WTC11 (cell line): ENCODE measurements around the gene OPTC. TPM values are rescaled to one million over a fixed set of nuclear protein-coding genes. Genes with fewer than 3 reads are reported as not detected.
A peak's percentile ranks its signal among the peaks of the same experiment; 100 is the strongest.

Experiments
- ATAC-seq: fragments of 200-7000 bp; cut with Tn5 transposase; 2 replicates; pipeline ENCODE4 v1.10.0; 2021; ENCODE audit warnings: mild to moderate bottlenecking, moderate library complexity
- CTCF ChIA-PET: fragments of 300-600 bp; sonication (Branson Sonifier 250); formaldehyde crosslinking; loops from one replicate; lab custom pipeline; 2021; ENCODE audit warnings: antibody characterized with exemption; lab: Charles Lee
- POLR2A ChIA-PET: fragments of 350-600 bp; sonication (Branson Sonifier 250); formaldehyde crosslinking; loops from one replicate; lab custom pipeline; 2021; ENCODE audit warnings: antibody characterized with exemption; lab: Charles Lee
- DNase-seq: peaks from one replicate; pipeline ENCODE4 v3.0.0; 2021; ENCODE audit warnings: low spot score
- H3K27ac Mint-ChIP-seq: 2 replicates; pipeline ENCODE4 v1.8.0; 2021; ENCODE audit warnings: mixed read lengths
- H3K27me3 Mint-ChIP-seq: 2 replicates; pipeline ENCODE4 v1.8.0; 2021; ENCODE audit warnings: low read depth, mild to moderate bottlenecking, moderate library complexity, mixed read lengths
- H3K36me3 Mint-ChIP-seq: 2 replicates; pipeline ENCODE4 v1.8.0; 2021; ENCODE audit warnings: mixed read lengths
- H3K4me1 Mint-ChIP-seq: 2 replicates; pipeline ENCODE4 v1.8.0; 2022; ENCODE audit warnings: mixed read lengths
- H3K4me3 Mint-ChIP-seq: 2 replicates; pipeline ENCODE4 v1.8.0; 2021; ENCODE audit warnings: mild to moderate bottlenecking, moderate library complexity, mixed read lengths
- H3K9me3 Mint-ChIP-seq: 2 replicates; pipeline ENCODE4 v1.8.0; 2021; ENCODE audit warnings: mixed read lengths
- ATF6 ChIP-seq: sonication (generic); formaldehyde crosslinking; IDR thresholded peaks from 2 replicates; pipeline ENCODE4 v1.8.1; 2023; ENCODE audit warnings: mild to moderate bottlenecking, missing genetic modification reagents
- E2F1 ChIP-seq: sonication (generic); formaldehyde crosslinking; IDR thresholded peaks from 2 replicates; pipeline ENCODE4 v1.8.0; 2022; ENCODE audit warnings: mild to moderate bottlenecking, missing genetic modification reagents
- ESRRA ChIP-seq: sonication (generic); formaldehyde crosslinking; IDR thresholded peaks from 2 replicates; pipeline ENCODE4 v1.8.1; 2022; ENCODE audit warnings: mild to moderate bottlenecking, missing genetic modification reagents, borderline replicate concordance
- FOXJ3 ChIP-seq: sonication (generic); formaldehyde crosslinking; IDR thresholded peaks from 2 replicates; pipeline ENCODE4 v1.9.0; 2021; ENCODE audit warnings: missing genetic modification reagents, mild to moderate bottlenecking, borderline replicate concordance
- FOXP4 ChIP-seq: sonication (generic); formaldehyde crosslinking; IDR thresholded peaks from 2 replicates; pipeline ENCODE4 v1.8.0; 2022; ENCODE audit warnings: mild to moderate bottlenecking, missing genetic modification reagents
- IRF1 ChIP-seq: sonication (generic); formaldehyde crosslinking; IDR thresholded peaks from 2 replicates; pipeline ENCODE4 v1.8.0; 2023; ENCODE audit warnings: missing genetic modification reagents
- IRF2 ChIP-seq: sonication (generic); formaldehyde crosslinking; IDR thresholded peaks from 2 replicates; pipeline ENCODE4 v1.8.0; 2022; ENCODE audit warnings: low read depth, missing genetic modification reagents, borderline replicate concordance
- KAT7 ChIP-seq: sonication (generic); formaldehyde crosslinking; IDR thresholded peaks from 2 replicates; pipeline ENCODE4 v1.8.1; 2023; ENCODE audit warnings: missing genetic modification reagents, mild to moderate bottlenecking, borderline replicate concordance
- NR3C1 ChIP-seq: sonication (generic); formaldehyde crosslinking; conservative IDR thresholded peaks from 2 replicates; pipeline ENCODE4 v1.8.1; 2023; ENCODE audit warnings: low read depth, mild to moderate bottlenecking, missing genetic modification reagents
- RELA ChIP-seq: sonication (generic); formaldehyde crosslinking; IDR thresholded peaks from 2 replicates; pipeline ENCODE4 v1.8.1; 2022; ENCODE audit warnings: missing genetic modification reagents, mild to moderate bottlenecking, borderline replicate concordance
- SP1 ChIP-seq: sonication (generic); formaldehyde crosslinking; conservative IDR thresholded peaks from 2 replicates; pipeline ENCODE4 v1.8.1; 2022; ENCODE audit warnings: missing genetic modification reagents
- STAT6 ChIP-seq: sonication (generic); formaldehyde crosslinking; conservative IDR thresholded peaks from 2 replicates; pipeline ENCODE4 v1.8.1; 2023; ENCODE audit warnings: mild to moderate bottlenecking, low read depth, missing genetic modification reagents, moderate library complexity
- TEAD4 ChIP-seq: sonication (generic); formaldehyde crosslinking; IDR thresholded peaks from 2 replicates; pipeline ENCODE4 v1.8.0; 2022; ENCODE audit warnings: mild to moderate bottlenecking, missing genetic modification reagents
- ZBTB21 ChIP-seq: sonication (generic); formaldehyde crosslinking; IDR thresholded peaks from 2 replicates; pipeline ENCODE4 v1.8.1; 2023; ENCODE audit warnings: mild to moderate bottlenecking, missing genetic modification reagents, borderline replicate concordance
- ZNF281 ChIP-seq: sonication (generic); formaldehyde crosslinking; IDR thresholded peaks from 2 replicates; pipeline ENCODE4 v1.8.0; 2023; ENCODE audit warnings: mild to moderate bottlenecking, missing genetic modification reagents
- ZNF423 ChIP-seq: fragments of 250-450 bp; sonication (Bioruptor Pico); IDR thresholded peaks from 2 replicates; pipeline ENCODE4 v2.1.2; 2022; ENCODE audit warnings: mild to moderate bottlenecking, moderate library complexity
- ZNF512 ChIP-seq: sonication (generic); formaldehyde crosslinking; IDR thresholded peaks from 2 replicates; pipeline ENCODE4 v1.8.1; 2022; ENCODE audit warnings: missing genetic modification reagents, borderline replicate concordance
- total RNA-seq: library from RNA; stranded (reverse); gene quantifications from 3 replicates; pipeline ENCODE4 v1.2.3, GENCODE V29; 2021

OPTC gene
- total RNA-seq, 1 experiment from 2014 or later: 0.55 TPM

- CTCF ChIA-PET: interaction anchor here (1.7 to 2.2 kb wide), 2 partner anchors 31 to 42 kb away, joined by 4 to 8 read pairs; no protein-coding TSS in a partner anchor
- H3K27ac Mint-ChIP-seq: peak overlapping the region; percentile 15
- no peak for DNase-seq
- no peak for TF ChIP-seq ESRRA
- TF ChIP-seq NR3C1: no peak
- no peak for TF ChIP-seq ZNF423 (CRISPR knock-in tag)
- TF ChIP-seq KAT7: no peak
- no peak for TF ChIP-seq ATF6 (CRISPR knock-in tag)
- TF ChIP-seq SP1 (CRISPR knock-in tag): no peak
- no peak for TF ChIP-seq TEAD4
- TF ChIP-seq RELA: no peak
- TF ChIP-seq STAT6 (CRISPR knock-in tag): no peak
- no peak for TF ChIP-seq ZBTB21 (CRISPR knock-in tag)
- TF ChIP-seq IRF1: no peak
- TF ChIP-seq, all 79 proteins: peak for 0
- peaks cover 46% of the 10 kb centered on the region for H3K4me1 Mint-ChIP-seq
- no peaks in the 10 kb centered on the region for H3K27me3 Mint-ChIP-seq
- no peaks in the 10 kb centered on the region for H3K9me3 Mint-ChIP-seq
- POLR2A ChIA-PET: no interaction called here
- no peaks in the 10 kb centered on the region for H3K36me3 Mint-ChIP-seq
- no peak overlapping the region for H3K4me3 Mint-ChIP-seq
- ATAC-seq: no peak
These were observed 56.9 kb downstream of the OPTC start for GRCh38 chr1:203550846-203551245.

- DNase-seq (no peak), ATAC-seq (no peak)
- TF ChIP-seq E2F1: no peak
- TF ChIP-seq ZNF281 (CRISPR knock-in tag): no peak
- H3K4me3 Mint-ChIP-seq: no peak overlapping the region
- H3K4me1 Mint-ChIP-seq: peaks cover 53% of the 10 kb centered on the region
- H3K27me3 Mint-ChIP-seq: no peaks in the 10 kb centered on the region
- ChIA-PET CTCF (interaction anchor here (2.2 kb wide), 1 partner anchor 32 kb away, joined by 8 read pairs; no protein-coding TSS in a partner anchor), POLR2A (no interaction called here)
- H3K27ac Mint-ChIP-seq: no peak overlapping the region
- no peaks in the 10 kb centered on the region for H3K9me3 Mint-ChIP-seq
- no peaks in the 10 kb centered on the region for H3K36me3 Mint-ChIP-seq
These were observed 57.6 kb downstream of the OPTC start for GRCh38 chr1:203551550-203551949.

GRCh38 chr1:203553496-203553895, 59.5 kb downstream of the OPTC start:
- H3K4me1 Mint-ChIP-seq: peaks cover 56% of the 10 kb centered on the region
- TF ChIP-seq ZNF512 (CRISPR knock-in tag): no peak
- TF ChIP-seq FOXJ3 (CRISPR knock-in tag): no peak
- no peak for TF ChIP-seq FOXP4 (CRISPR knock-in tag)
- TF ChIP-seq IRF2 (CRISPR knock-in tag): no peak

More at GRCh38 chr1:203553496-203553895, 59.5 kb downstream of the OPTC start:
- Mint-ChIP-seq H3K27me3 (no peaks in the 10 kb centered on the region), H3K4me3 (no peak overlapping the region), H3K27ac (no peak overlapping the region), H3K36me3 (no peaks in the 10 kb centered on the region), H3K9me3 (no peaks in the 10 kb centered on the region)
- DNase-seq (no peak), ATAC-seq (no peak)
- ChIA-PET POLR2A (no interaction called here), CTCF (interaction anchor here (0.6 to 1.3 kb wide), 4 partner anchors 19 to 76 kb away, joined by 3 to 4 read pairs (median 3); no protein-coding TSS in a partner anchor)
